Kidney (tissue), 14 donors: ENCODE data around the gene RPL28. TPM values are rescaled to one million over a fixed set of nuclear protein-coding genes. Genes with fewer than 3 reads are reported as not detected.

Experiments
- DNase-seq, 5 donors: peaks; one replicate each; pipeline ENCODE4 v3.0.0-alpha.2; 2013 to 2020
- FAIRE-seq: peaks from 2 replicates; lab custom pipeline; 2012; peaks lifted over from hg19 to GRCh38; lab: Jason Lieb, UNC
- H3K27ac ChIP-seq, 2 donors: one replicate each; pipeline ENCODE4 v1.7.0; 2013; ENCODE audit warnings: low read depth in 2 of 2, low read length in 2 of 2, inconsistent platforms in 1 of 2
- H3K27me3 ChIP-seq: one replicate; pipeline ENCODE4 v1.7.1; 2013; ENCODE audit warnings: low read length, inconsistent platforms; ENCODE audit not compliant: control insufficient read depth, insufficient read depth
- H3K36me3 ChIP-seq, 3 donors: one replicate each; pipeline versions ENCODE4 v1.7.0 to v1.7.1; 2013; ENCODE audit warnings: low read length in 3 of 3, control low read depth in 1 of 3, inconsistent platforms in 1 of 3; ENCODE audit not compliant: insufficient read depth in 3 of 3, control insufficient read depth in 2 of 3
- H3K4me1 ChIP-seq, 3 donors: one replicate each; pipeline versions ENCODE4 v1.7.0 to v1.7.1; 2013; ENCODE audit warnings: low read length in 3 of 3, inconsistent platforms in 1 of 3, low read depth in 1 of 3; ENCODE audit not compliant: control insufficient read depth in 2 of 3, insufficient read depth in 2 of 3
- H3K4me3 ChIP-seq, 3 donors: one replicate each; pipeline versions ENCODE4 v1.7.0 to v1.8.1; 2013; ENCODE audit warnings: low read length in 3 of 3, control low read depth in 1 of 3, inconsistent platforms in 1 of 3
- H3K9ac ChIP-seq, 3 donors: one replicate each; pipeline versions ENCODE4 v1.7.0 to v1.7.1; 2013; ENCODE audit warnings: low read length in 3 of 3, control low read depth in 1 of 3, inconsistent platforms in 1 of 3
- H3K9me3 ChIP-seq, 3 donors: one replicate each; pipeline versions ENCODE4 v1.7.0 to v1.7.1; 2013; ENCODE audit warnings: low read length in 3 of 3, control low read depth in 1 of 3, inconsistent platforms in 1 of 3; ENCODE audit not compliant: control insufficient read depth in 2 of 3, insufficient read depth in 1 of 3
- intact Hi-C: fragments of 100-400 bp; cut with DNase I; formaldehyde crosslinking; loops from one replicate; pipeline ENCODE4 v1.11.1; 2022
- polyA plus RNA-seq: library from polyadenylated mRNA; stranded (reverse); fragments of 350-450 nt; fragmentation: Illumina TruSeq; extraction: RNeasy Lipid Tissue Mini Kit (QIAGEN cat#74804); gene quantifications from one replicate; pipeline ENCODE4 v1.2.3, GENCODE V29; 2014; ENCODE audit warnings: low read depth, low replicate concordance; ENCODE audit not compliant: insufficient read depth
- total RNA-seq: library from RNA; stranded (reverse); fragmentation: NEBNext Ultra II Directional; extraction: Animal tissue kit (Norgen Biotek cat#: 25700); gene quantifications from one replicate; pipeline ENCODE4 v1.2.1, GENCODE V29; 2021
- TF ChIP-seq, protein P1 (sequence below): IDR thresholded peaks from 3 replicates; pipeline ENCODE4 v1.5.1; 2012; ENCODE audit warnings: mild to moderate bottlenecking, moderate library complexity, borderline replicate concordance; ENCODE audit not compliant: insufficient read depth; ENCODE audit errors: extremely low read depth
- donor health status: control.
- donor health status: control.
- donor health status: control.
- donor health status: control.
- donor health status: control.
- donor health status: DM: yes; HTN: yes; CAD: no.
- donor health status: Normal renal cell carcinoma (clear cell type).

The RPL28 gene
- total and polyA plus RNA-seq, 2 donors from 2014 or later, result 1,259 to 1,453 TPM

DNA sequence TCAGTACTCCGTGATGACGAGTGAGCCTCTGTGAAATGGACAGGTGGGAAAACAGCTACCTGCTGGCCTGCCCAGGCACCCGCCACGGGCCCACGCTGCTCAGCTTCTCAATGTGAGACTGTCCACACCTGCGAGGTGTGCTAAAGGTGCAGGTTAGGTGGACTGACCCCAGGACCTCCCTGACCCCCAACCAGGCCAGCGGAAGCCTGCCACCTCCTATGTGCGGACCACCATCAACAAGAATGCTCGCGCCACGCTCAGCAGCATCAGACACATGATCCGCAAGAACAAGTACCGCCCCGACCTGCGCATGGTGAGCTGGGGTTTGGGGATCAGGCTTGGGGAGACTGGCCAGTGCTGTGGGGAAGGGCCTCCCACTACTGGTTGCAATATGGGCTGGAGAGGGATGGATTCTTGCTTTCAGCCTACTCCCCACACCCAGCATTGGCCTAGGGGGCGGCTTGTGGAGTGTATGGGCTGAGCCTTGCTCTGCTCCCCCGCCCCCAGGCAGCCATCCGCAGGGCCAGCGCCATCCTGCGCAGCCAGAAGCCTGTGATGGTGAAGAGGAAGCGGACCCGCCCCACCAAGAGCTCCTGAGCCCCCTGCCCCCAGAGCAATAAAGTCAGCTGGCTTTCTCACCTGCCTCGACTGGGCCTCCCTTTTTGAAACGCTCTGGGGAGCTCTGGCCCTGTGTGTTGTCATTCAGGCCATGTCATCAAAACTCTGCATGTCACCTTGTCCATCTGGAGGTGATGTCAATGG, 2.2 kb downstream of the RPL28 start:
- H3K27me3 ChIP-seq, result no peaks in the 10 kb centered on the region
- intact Hi-C loops, result no loop called here
- DNase-seq (peak in 1 of 5 donors; percentile 52), FAIRE-seq (no peak)
- H3K4me3 ChIP-seq, result peak overlapping the region in 2 of 3 donors; percentile 30 to 99
- TF ChIP-seq, protein P1, sequence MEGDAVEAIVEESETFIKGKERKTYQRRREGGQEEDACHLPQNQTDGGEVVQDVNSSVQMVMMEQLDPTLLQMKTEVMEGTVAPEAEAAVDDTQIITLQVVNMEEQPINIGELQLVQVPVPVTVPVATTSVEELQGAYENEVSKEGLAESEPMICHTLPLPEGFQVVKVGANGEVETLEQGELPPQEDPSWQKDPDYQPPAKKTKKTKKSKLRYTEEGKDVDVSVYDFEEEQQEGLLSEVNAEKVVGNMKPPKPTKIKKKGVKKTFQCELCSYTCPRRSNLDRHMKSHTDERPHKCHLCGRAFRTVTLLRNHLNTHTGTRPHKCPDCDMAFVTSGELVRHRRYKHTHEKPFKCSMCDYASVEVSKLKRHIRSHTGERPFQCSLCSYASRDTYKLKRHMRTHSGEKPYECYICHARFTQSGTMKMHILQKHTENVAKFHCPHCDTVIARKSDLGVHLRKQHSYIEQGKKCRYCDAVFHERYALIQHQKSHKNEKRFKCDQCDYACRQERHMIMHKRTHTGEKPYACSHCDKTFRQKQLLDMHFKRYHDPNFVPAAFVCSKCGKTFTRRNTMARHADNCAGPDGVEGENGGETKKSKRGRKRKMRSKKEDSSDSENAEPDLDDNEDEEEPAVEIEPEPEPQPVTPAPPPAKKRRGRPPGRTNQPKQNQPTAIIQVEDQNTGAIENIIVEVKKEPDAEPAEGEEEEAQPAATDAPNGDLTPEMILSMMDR, result no peak
- H3K36me3 ChIP-seq, result peaks cover 2 to 27% (median 10%) of the 10 kb centered on the region in 3 donors
- H3K9ac ChIP-seq, result peak overlapping the region in 1 of 3 donors; percentile 95
- H3K4me1 ChIP-seq, result peaks cover 0 to 46% (median 25%) of the 10 kb centered on the region in 3 donors
- H3K9me3 ChIP-seq, result no peaks in the 10 kb centered on the region
- no peak overlapping the region for H3K27ac ChIP-seq

GRCh38 chr19:55389386-55390317, 3.9 kb downstream of the RPL28 start:
- Histone ChIP-seq H3K9me3 (no peaks in the 10 kb centered on the region), H3K27ac (no peak overlapping the region), H3K4me3 (no peak overlapping the region), H3K27me3 (no peaks in the 10 kb centered on the region), H3K4me1 (peaks cover 0 to 40% (median 25%) of the 10 kb centered on the region in 3 donors), H3K9ac (no peak overlapping the region), H3K36me3 (peaks cover 2 to 27% (median 10%) of the 10 kb centered on the region in 3 donors)
- TF ChIP-seq, protein P1, result no peak
- FAIRE-seq, result no peak
- no peak for DNase-seq
- intact Hi-C loops, result no loop called here

DNA sequence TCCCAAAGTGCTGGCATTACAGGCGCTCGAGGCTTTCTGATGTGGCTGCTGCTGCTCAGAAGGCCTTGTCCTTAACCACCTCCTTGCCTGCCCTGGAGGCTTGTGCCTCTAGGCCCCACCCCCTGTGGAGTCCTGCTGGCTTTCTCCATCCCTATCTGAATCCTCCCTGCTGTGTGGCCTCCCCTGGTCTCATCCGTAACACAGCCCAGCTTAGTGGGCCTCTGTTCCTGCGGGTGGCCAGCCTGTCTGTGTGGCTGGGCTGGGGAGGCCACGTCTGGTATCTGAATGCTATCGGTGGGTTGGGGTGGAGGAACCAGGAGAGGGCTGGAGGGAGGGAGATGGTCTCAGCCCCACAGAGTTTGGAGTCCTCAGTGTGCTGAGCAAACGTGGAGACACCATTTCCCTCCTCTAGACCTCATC, 4.7 kb downstream of the RPL28 start:
- Histone ChIP-seq H3K36me3 (peaks cover 2 to 27% (median 10%) of the 10 kb centered on the region in 3 donors), H3K4me3 (no peak overlapping the region), H3K9me3 (no peaks in the 10 kb centered on the region), H3K27ac (no peak overlapping the region), H3K4me1 (peaks cover 0 to 35% (median 21%) of the 10 kb centered on the region in 3 donors), H3K27me3 (no peaks in the 10 kb centered on the region), H3K9ac (no peak overlapping the region)
- TF ChIP-seq, protein P1, result no peak
- FAIRE-seq (no peak), DNase-seq (no peak)
- intact Hi-C loops, result no loop called here
